ENCODE measurements around the gene MAGI2. TPM values are rescaled to one million over a fixed set of nuclear protein-coding genes. Genes with fewer than 3 reads are reported as not detected.

Gene MAGI2
- total RNA-seq, 1 donor from 2014 or later = 4.0 TPM

- intact Hi-C loops (cut with DNase I) = no loop called here
- H3K27ac ChIP-seq = peak overlapping the region in 1 of 2 donors; percentile 23
- H3K27me3 ChIP-seq = no peaks in the 10 kb centered on the region
- H3K4me1 ChIP-seq = peaks cover 0 to 6% of the 10 kb centered on the region in 2 donors
- no peak for TF ChIP-seq CTCF (IDR thresholded peaks at IDR 0.05)
- no peaks in the 10 kb centered on the region for H3K36me3 ChIP-seq
- H3K4me3 ChIP-seq = no peak overlapping the region
- H3K9me3 ChIP-seq = no peaks in the 10 kb centered on the region
- DNase-seq (ENCODE audit: low spot score in 2 of 2) = no peak
These were observed 1305.1 kb downstream of the MAGI2 start for GRCh38 chr7:78148166-78148894.

GRCh38 chr7:78146546-78146945 lies 1306.9 kb downstream of the MAGI2 start:
- no peak for TF ChIP-seq CTCF (IDR thresholded peaks at IDR 0.05)
- Histone ChIP-seq H3K4me3 (no peak overlapping the region), H3K4me1 (peaks cover 0 to 6% of the 10 kb centered on the region in 2 donors), H3K36me3 (no peaks in the 10 kb centered on the region), H3K27ac (no peak overlapping the region), H3K27me3 (no peaks in the 10 kb centered on the region), H3K9me3 (no peaks in the 10 kb centered on the region)
- no peak for DNase-seq (ENCODE audit: low spot score in 2 of 2)
- intact Hi-C loops (cut with DNase I) = no loop called here

- Histone ChIP-seq H3K27ac (no peak overlapping the region), H3K27me3 (no peaks in the 10 kb centered on the region), H3K4me3 (no peak overlapping the region), H3K9me3 (no peaks in the 10 kb centered on the region), H3K36me3 (no peaks in the 10 kb centered on the region), H3K4me1 (no peaks in the 10 kb centered on the region)
- no peak for DNase-seq (ENCODE audit: low spot score in 2 of 2)
- intact Hi-C loops (cut with DNase I) = no loop called here
- TF ChIP-seq CTCF (IDR thresholded peaks at IDR 0.05) = no peak
These were observed 1309.8 kb downstream of the MAGI2 start for GRCh38 chr7:78143661-78144060.

- intact Hi-C loops (cut with DNase I) = no loop called here
- H3K36me3 ChIP-seq = no peaks in the 10 kb centered on the region
- H3K27me3 ChIP-seq = no peaks in the 10 kb centered on the region
- no peaks in the 10 kb centered on the region for H3K9me3 ChIP-seq
- no peak overlapping the region for H3K4me3 ChIP-seq
- TF ChIP-seq CTCF (IDR thresholded peaks at IDR 0.05) = no peak
- H3K27ac ChIP-seq = no peak overlapping the region
- H3K4me1 ChIP-seq = no peaks in the 10 kb centered on the region
- no peak for DNase-seq (ENCODE audit: low spot score in 2 of 2)
These were observed 1311.8 kb downstream of the MAGI2 start for GRCh38 chr7:78141522-78142281.

- no peaks in the 10 kb centered on the region for H3K4me1 ChIP-seq
- no peaks in the 10 kb centered on the region for H3K9me3 ChIP-seq
- no peak overlapping the region for H3K27ac ChIP-seq
- no peaks in the 10 kb centered on the region for H3K27me3 ChIP-seq
- no peak overlapping the region for H3K4me3 ChIP-seq
- intact Hi-C loops (cut with DNase I) = no loop called here
- DNase-seq (ENCODE audit: low spot score in 2 of 2) = no peak
- H3K36me3 ChIP-seq = no peaks in the 10 kb centered on the region
- TF ChIP-seq CTCF (IDR thresholded peaks at IDR 0.05) = no peak
These were observed 1313.4 kb downstream of the MAGI2 start for GRCh38 chr7:78140109-78140508.

Data from ascending aorta (tissue), 2 donors.